Measurements from ENCODE around the gene MLH3. TPM values are rescaled to one million over a fixed set of nuclear protein-coding genes. Genes with fewer than 3 reads are reported as not detected.

MLH3 gene
- total RNA-seq, 4 donors from 2014 or later = 24.5 to 40.7 (median 32.9) TPM

GRCh38 chr14:75049136-75049535 lies 2.1 kb downstream of the MLH3 start:
- no peaks in the 10 kb centered on the region for H3K27me3 ChIP-seq
- peaks cover 31 to 74% (median 62%) of the 10 kb centered on the region in 4 donors for H3K4me1 ChIP-seq
- no peaks in the 10 kb centered on the region for H3K9me3 ChIP-seq
- no peaks in the 10 kb centered on the region for H3K36me3 ChIP-seq
- peak overlapping the region; percentile 54 to 93 (median 90) for H3K27ac ChIP-seq (replicated peaks in 1 of 4)
- 59% methylated on average over 5 of the region's 5 CpGs for WGBS
- no peak for TF ChIP-seq EP300 (IDR thresholded peaks at IDR 0.05)
- TF ChIP-seq POLR2A (IDR thresholded peaks at IDR 0.05; ENCODE audit: low read depth) = no peak
- TF ChIP-seq, protein P1, sequence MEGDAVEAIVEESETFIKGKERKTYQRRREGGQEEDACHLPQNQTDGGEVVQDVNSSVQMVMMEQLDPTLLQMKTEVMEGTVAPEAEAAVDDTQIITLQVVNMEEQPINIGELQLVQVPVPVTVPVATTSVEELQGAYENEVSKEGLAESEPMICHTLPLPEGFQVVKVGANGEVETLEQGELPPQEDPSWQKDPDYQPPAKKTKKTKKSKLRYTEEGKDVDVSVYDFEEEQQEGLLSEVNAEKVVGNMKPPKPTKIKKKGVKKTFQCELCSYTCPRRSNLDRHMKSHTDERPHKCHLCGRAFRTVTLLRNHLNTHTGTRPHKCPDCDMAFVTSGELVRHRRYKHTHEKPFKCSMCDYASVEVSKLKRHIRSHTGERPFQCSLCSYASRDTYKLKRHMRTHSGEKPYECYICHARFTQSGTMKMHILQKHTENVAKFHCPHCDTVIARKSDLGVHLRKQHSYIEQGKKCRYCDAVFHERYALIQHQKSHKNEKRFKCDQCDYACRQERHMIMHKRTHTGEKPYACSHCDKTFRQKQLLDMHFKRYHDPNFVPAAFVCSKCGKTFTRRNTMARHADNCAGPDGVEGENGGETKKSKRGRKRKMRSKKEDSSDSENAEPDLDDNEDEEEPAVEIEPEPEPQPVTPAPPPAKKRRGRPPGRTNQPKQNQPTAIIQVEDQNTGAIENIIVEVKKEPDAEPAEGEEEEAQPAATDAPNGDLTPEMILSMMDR (IDR thresholded peaks at IDR 0.05) = no peak
- no peak for TF ChIP-seq POLR2AphosphoS5 (IDR thresholded peaks at IDR 0.05)
- peak overlapping the region in 1 of 4 donors; percentile 25 for H3K4me3 ChIP-seq
- intact Hi-C loops (cut with DNase I) = no loop called here
- no peak for DNase-seq (ENCODE audit: extremely low spot score)

DNA sequence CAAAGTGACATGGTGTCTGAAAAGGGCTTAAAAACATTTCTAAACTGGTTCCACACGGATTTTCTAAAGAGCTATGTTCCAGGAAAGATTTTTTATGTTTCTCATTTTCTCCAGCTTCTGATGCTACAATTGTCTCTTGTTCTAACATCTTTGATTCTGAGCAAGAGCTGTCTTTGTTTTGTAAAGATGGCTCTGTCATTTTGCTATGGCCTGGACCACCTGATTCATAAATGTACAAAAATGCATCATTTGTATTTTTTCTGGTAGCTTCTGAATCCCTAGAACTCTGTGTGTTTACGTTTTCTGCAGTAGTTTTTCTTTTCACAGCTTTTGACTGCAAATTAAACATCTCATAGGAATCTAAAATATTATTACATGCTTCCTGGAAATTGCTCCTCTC lies 3.2 kb downstream of the MLH3 start:
- H3K36me3 ChIP-seq = no peaks in the 10 kb centered on the region
- TF ChIP-seq, protein P1 (IDR thresholded peaks at IDR 0.05) = no peak
- no peak for TF ChIP-seq POLR2A (IDR thresholded peaks at IDR 0.05; ENCODE audit: low read depth)
- TF ChIP-seq EP300 (IDR thresholded peaks at IDR 0.05) = no peak
- TF ChIP-seq POLR2AphosphoS5 (IDR thresholded peaks at IDR 0.05) = no peak
- intact Hi-C loops (cut with DNase I) = no loop called here
- DNase-seq (ENCODE audit: extremely low spot score) = no peak
- H3K27me3 ChIP-seq = no peaks in the 10 kb centered on the region
- WGBS = 87% methylated on average over 2 of the region's 2 CpGs
- H3K4me1 ChIP-seq = peaks cover 31 to 79% (median 70%) of the 10 kb centered on the region in 4 donors
- H3K4me3 ChIP-seq = no peak overlapping the region
- H3K27ac ChIP-seq (replicated peaks in 1 of 4) = peak overlapping the region in 2 of 4 donors; percentile 54 to 93
- H3K9me3 ChIP-seq = no peaks in the 10 kb centered on the region

DNA sequence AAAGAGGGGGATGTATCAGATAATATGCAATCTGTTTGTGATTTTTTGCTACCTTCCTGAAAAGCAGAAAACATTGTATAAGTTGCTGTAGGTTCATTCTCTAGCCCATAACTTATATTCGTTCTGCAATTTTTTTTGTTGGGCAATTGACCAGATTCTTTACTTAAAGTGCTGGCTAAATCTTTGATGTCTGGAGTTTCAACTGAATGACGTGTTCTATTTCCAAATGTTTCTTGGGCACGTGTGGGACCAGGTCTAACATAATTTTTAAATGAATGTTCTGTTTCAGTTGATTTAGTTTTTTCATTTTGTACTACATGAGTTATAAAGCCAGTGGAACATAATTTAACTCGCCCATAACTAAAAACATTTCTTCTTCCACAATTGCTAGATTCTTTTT lies 3.8 kb downstream of the MLH3 start:
- Histone ChIP-seq H3K9me3 (no peaks in the 10 kb centered on the region), H3K27ac (replicated peaks in 1 of 4) (no peak overlapping the region), H3K4me3 (no peak overlapping the region), H3K4me1 (peaks cover 31 to 79% (median 72%) of the 10 kb centered on the region in 4 donors), H3K27me3 (no peaks in the 10 kb centered on the region), H3K36me3 (peaks cover 0 to under 1% (median 0%) of the 10 kb centered on the region in 4 donors)
- WGBS = 87% methylated on average over 4 of the region's 4 CpGs
- no peak for DNase-seq (ENCODE audit: extremely low spot score)
- intact Hi-C loops (cut with DNase I) = no loop called here
- TF ChIP-seq, protein P1 (IDR thresholded peaks at IDR 0.05) = no peak
- TF ChIP-seq POLR2A (IDR thresholded peaks at IDR 0.05; ENCODE audit: low read depth) (no peak), EP300 (IDR thresholded peaks at IDR 0.05) (no peak), POLR2AphosphoS5 (IDR thresholded peaks at IDR 0.05) (no peak)

DNA sequence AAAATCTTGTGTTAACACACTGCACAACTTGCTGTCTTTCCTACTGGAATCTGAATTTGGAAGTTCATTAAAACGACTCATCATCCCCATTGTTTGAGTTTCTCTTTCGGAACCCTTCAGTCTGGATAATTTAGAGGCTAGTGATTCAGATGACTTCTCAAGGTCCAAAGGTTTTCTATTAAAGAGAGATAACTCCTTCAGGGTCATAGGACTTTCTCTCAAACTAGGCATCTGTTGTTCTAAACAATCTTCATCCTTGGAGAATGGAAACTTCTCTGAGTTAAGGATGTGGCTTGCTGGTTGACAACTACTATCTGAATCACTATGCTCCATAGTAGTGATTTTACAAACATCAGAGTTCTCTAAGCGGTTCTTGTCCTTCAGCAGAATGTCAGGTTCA lies 4.4 kb downstream of the MLH3 start:
- peaks cover 0 to 7% (median 3%) of the 10 kb centered on the region in 4 donors for H3K36me3 ChIP-seq
- no peaks in the 10 kb centered on the region for H3K27me3 ChIP-seq
- intact Hi-C loops (cut with DNase I) = no loop called here
- WGBS = 97% methylated on average over 3 of the region's 3 CpGs
- H3K4me1 ChIP-seq = peaks cover 31 to 82% (median 74%) of the 10 kb centered on the region in 4 donors
- no peak overlapping the region for H3K4me3 ChIP-seq
- H3K27ac ChIP-seq (replicated peaks in 1 of 4) = no peak overlapping the region
- no peak for TF ChIP-seq POLR2A (IDR thresholded peaks at IDR 0.05; ENCODE audit: low read depth)
- TF ChIP-seq, protein P1 (IDR thresholded peaks at IDR 0.05) = no peak
- TF ChIP-seq EP300 (IDR thresholded peaks at IDR 0.05) = no peak
- no peak for TF ChIP-seq POLR2AphosphoS5 (IDR thresholded peaks at IDR 0.05)
- no peaks in the 10 kb centered on the region for H3K9me3 ChIP-seq
- DNase-seq (ENCODE audit: extremely low spot score) = no peak

DNA sequence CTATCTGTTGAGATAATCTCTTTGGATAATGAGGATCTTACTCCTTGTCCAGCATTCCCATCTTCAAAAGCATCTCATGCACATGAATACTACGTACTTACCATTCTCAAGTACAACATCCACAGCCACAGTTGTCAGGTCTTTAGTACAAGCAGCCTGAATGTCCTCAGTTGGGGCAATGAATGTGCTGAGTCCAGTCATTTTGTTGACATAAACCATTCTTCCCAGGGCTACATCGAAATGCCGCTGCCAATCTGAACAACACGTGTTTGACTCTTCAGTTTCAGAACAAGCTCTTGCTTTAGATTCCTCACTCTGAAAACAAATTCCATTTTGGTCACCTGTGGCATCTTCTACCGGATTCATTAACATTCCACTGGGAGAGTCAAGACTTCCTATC lies 5.0 kb downstream of the MLH3 start:
- no peak overlapping the region for H3K27ac ChIP-seq (replicated peaks in 1 of 4)
- TF ChIP-seq, protein P1 (IDR thresholded peaks at IDR 0.05) = no peak
- TF ChIP-seq EP300 (IDR thresholded peaks at IDR 0.05) = no peak
- no peak for TF ChIP-seq POLR2A (IDR thresholded peaks at IDR 0.05; ENCODE audit: low read depth)
- no peak for TF ChIP-seq POLR2AphosphoS5 (IDR thresholded peaks at IDR 0.05)
- H3K27me3 ChIP-seq = no peaks in the 10 kb centered on the region
- H3K36me3 ChIP-seq = peaks cover 0 to 13% (median 7%) of the 10 kb centered on the region in 4 donors
- H3K4me3 ChIP-seq = no peak overlapping the region
- WGBS = 94% methylated on average over 5 of the region's 5 CpGs
- H3K9me3 ChIP-seq = no peaks in the 10 kb centered on the region
- DNase-seq (ENCODE audit: extremely low spot score) = no peak
- intact Hi-C loops (cut with DNase I) = no loop called here
- H3K4me1 ChIP-seq = peaks cover 31 to 82% (median 74%) of the 10 kb centered on the region in 4 donors

Data from esophagus muscularis mucosa (tissue), 4 donors.